HL-60 (cell line): Measurements from ENCODE around the gene MAP3K6.

Source experiments
- DNase-seq, 2 experiments: peaks; one replicate each; pipeline ENCODE4 v3.0.0-alpha.2; 2010 to 2020; ENCODE audit warnings: low read depth in 1 of 2, low spot score in 1 of 2
- H3K27ac ChIP-seq: fragments of 250-450 bp; sonication (Bioruptor Pico); replicated peaks from 2 replicates; pipeline ENCODE4 v1.5.1; 2020; ENCODE audit warnings: mild to moderate bottlenecking, moderate library complexity
- H3K27me3 ChIP-seq: fragments of 250-450 bp; sonication (Bioruptor Pico); 2 replicates; pipeline ENCODE4 v1.5.1; 2021; ENCODE audit warnings: mild to moderate bottlenecking, moderate library complexity; ENCODE audit not compliant: insufficient read depth, poor library complexity, severe bottlenecking
- H3K4me3 ChIP-seq: replicated peaks from 2 replicates; pipeline ENCODE4 v1.5.1; 2011; ENCODE audit warnings: mild to moderate bottlenecking, control low read depth, low read length; ENCODE audit not compliant: insufficient read depth
- CTCF ChIP-seq: IDR thresholded peaks from one replicate; pipeline ENCODE4 v1.5.1; 2011; ENCODE audit warnings: low read length, control low read depth, inconsistent platforms; ENCODE audit not compliant: insufficient read depth
- GABPA ChIP-seq: IDR thresholded peaks from 2 replicates; pipeline ENCODE4 v1.6.1; 2012; ENCODE audit warnings: low read depth
- POLR2AphosphoS5 ChIP-seq: IDR thresholded peaks from 2 replicates; pipeline ENCODE4 v1.6.1; 2012; ENCODE audit warnings: low read depth
- REST ChIP-seq: IDR thresholded peaks from 2 replicates; pipeline ENCODE4 v1.6.1; 2012; ENCODE audit warnings: low read depth; ENCODE audit not compliant: insufficient replicate concordance
- SPI1 ChIP-seq: IDR thresholded peaks from 2 replicates; pipeline ENCODE4 v1.6.1; 2012; ENCODE audit warnings: low read depth, mild to moderate bottlenecking, borderline replicate concordance

MAP3K6 gene

GRCh38 chr1:27349784-27350662 is 16.7 kb downstream of the MAP3K6 start:
- Histone ChIP-seq H3K4me3 (no peak overlapping the region), H3K27ac (no peak overlapping the region), H3K27me3 (no peaks in the 10 kb centered on the region)
- DNase-seq, result no peak
- TF ChIP-seq GABPA, result no peak
- TF ChIP-seq POLR2AphosphoS5, result no peak
- no peak for TF ChIP-seq SPI1
- TF ChIP-seq CTCF, result no peak
- TF ChIP-seq REST, result no peak

GRCh38 chr1:27348861-27349783 is 17.6 kb downstream of the MAP3K6 start:
- no peak for DNase-seq
- Histone ChIP-seq H3K27me3 (no peaks in the 10 kb centered on the region), H3K27ac (no peak overlapping the region), H3K4me3 (no peak overlapping the region)
- TF ChIP-seq GABPA (no peak), POLR2AphosphoS5 (0 out of 2 replicates have a peak, but pooled peaks have one; percentile 12)

GRCh38 chr1:27346991-27347624 is 19.7 kb downstream of the MAP3K6 start:
- H3K27me3 ChIP-seq, result no peaks in the 10 kb centered on the region
- H3K4me3 ChIP-seq, result no peak overlapping the region
- TF ChIP-seq REST (no peak), SPI1 (no peak), GABPA (no peak), POLR2AphosphoS5 (no peak), CTCF (no peak)
- H3K27ac ChIP-seq, result no peak overlapping the region
- no peak for DNase-seq

GRCh38 chr1:27346357-27346756 is 20.4 kb downstream of the MAP3K6 start:
- no peak for TF ChIP-seq GABPA
- TF ChIP-seq POLR2AphosphoS5, result no peak
- no peak for TF ChIP-seq CTCF
- TF ChIP-seq SPI1, result no peak
- TF ChIP-seq REST, result no peak
- Histone ChIP-seq H3K4me3 (no peak overlapping the region), H3K27me3 (no peaks in the 10 kb centered on the region), H3K27ac (no peak overlapping the region)
- DNase-seq, result no peak
